Measurements from ENCODE around the gene TEDC2. TPM values are rescaled to one million over a fixed set of nuclear protein-coding genes. Genes with fewer than 3 reads are reported as not detected.

The TEDC2 gene
- total RNA-seq, 4 donors from 2014 or later = 0.64 to 1.9 (median 1.8) TPM

GRCh38 chr16:2455081-2455845 lies 4.6 kb upstream of the TEDC2 start:
- DNase-seq (ENCODE audit: low spot score in 2 of 2) = no peak
- no peak overlapping the region for H3K4me3 ChIP-seq (ENCODE audit: low read depth, poor library complexity, severe bottlenecking)
- intact Hi-C loops (cut with DNase I; ENCODE audit: low total_unique reads) = no loop called here
- TF ChIP-seq POLR2A (IDR thresholded peaks at IDR 0.05) = no peak
- no peak for TF ChIP-seq CTCF (IDR thresholded peaks at IDR 0.05)
- 89 to 90% methylated on average over 23 to 28 of the region's 28 CpGs for WGBS, 2 donors

DNA sequence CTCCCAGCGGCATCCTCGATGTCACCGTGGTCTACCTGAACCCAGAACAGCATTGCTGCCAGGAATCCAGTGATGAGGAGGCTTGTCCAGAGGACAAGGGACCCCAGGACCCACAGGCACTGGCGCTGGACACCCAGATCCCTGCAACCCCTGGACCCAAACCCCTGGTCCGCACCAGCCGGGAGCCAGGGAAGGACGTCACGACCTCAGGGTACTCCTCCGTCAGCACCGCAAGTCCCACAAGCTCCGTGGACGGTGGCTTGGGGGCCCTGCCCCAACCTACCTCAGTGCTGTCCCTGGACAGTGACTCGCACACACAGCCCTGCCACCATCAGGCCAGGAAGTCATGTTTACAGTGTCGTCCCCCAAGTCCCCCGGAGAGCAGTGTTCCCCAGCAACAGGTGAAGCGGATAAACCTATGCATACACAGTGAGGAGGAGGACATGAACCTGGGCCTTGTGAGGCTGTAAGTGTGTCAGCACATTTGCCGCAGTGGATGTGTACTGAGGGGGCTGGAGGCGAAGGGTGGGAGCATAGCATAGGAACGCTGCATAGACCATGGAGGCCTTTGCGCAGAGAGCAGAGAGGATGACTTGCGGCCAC lies 3.3 kb upstream of the TEDC2 start:
- 93 to 98% methylated on average over 17 to 21 of the region's 21 CpGs for WGBS, 2 donors

GRCh38 chr16:2457267-2457666 lies 2.6 kb upstream of the TEDC2 start:
- TF ChIP-seq POLR2A (IDR thresholded peaks at IDR 0.05) = no peak
- TF ChIP-seq CTCF (IDR thresholded peaks at IDR 0.05) = no peak
- 65 to 75% methylated on average over 13 of the region's 13 CpGs for WGBS, 2 donors
- intact Hi-C loops (cut with DNase I; ENCODE audit: low total_unique reads) = no loop called here
- no peak for DNase-seq (ENCODE audit: low spot score in 2 of 2)
- no peak overlapping the region for H3K4me3 ChIP-seq (ENCODE audit: low read depth, poor library complexity, severe bottlenecking)

More for the DNA sequence above, 3.3 kb upstream of the TEDC2 start:
- no peak for DNase-seq (ENCODE audit: low spot score in 2 of 2)
- intact Hi-C loops (cut with DNase I; ENCODE audit: low total_unique reads) = no loop called here
- no peak overlapping the region for H3K4me3 ChIP-seq (ENCODE audit: low read depth, poor library complexity, severe bottlenecking)
- TF ChIP-seq POLR2A (IDR thresholded peaks at IDR 0.05) (no peak), CTCF (IDR thresholded peaks at IDR 0.05) (no peak)

- intact Hi-C loops (cut with DNase I; ENCODE audit: low total_unique reads) = no loop called here
- WGBS, 2 donors = 75 to 86% methylated on average over 6 to 7 of the region's 7 CpGs
Measured at GRCh38 chr16:2457946-2458345, 2.0 kb upstream of the TEDC2 start.

GRCh38 chr16:2458887-2459646 lies 842 bp upstream of the TEDC2 start:
- TF ChIP-seq POLR2A (IDR thresholded peaks at IDR 0.05) (no peak), CTCF (IDR thresholded peaks at IDR 0.05) (no peak)
- peak in 1 of 2 donors; percentile 83 for DNase-seq (ENCODE audit: low spot score in 2 of 2)
- peak overlapping the region; percentile 19 for H3K4me3 ChIP-seq (ENCODE audit: low read depth, poor library complexity, severe bottlenecking)
- 18 to 29% methylated on average over 18 of the region's 18 CpGs for whole genome bisulfite sequencing, 2 donors
- intact Hi-C loops (cut with DNase I; ENCODE audit: low total_unique reads) = no loop called here

More at GRCh38 chr16:2457946-2458345, 2.0 kb upstream of the TEDC2 start:
- no peak for DNase-seq (ENCODE audit: low spot score in 2 of 2)
- H3K4me3 ChIP-seq (ENCODE audit: low read depth, poor library complexity, severe bottlenecking) = no peak overlapping the region
- no peak for TF ChIP-seq POLR2A (IDR thresholded peaks at IDR 0.05)
- no peak for TF ChIP-seq CTCF (IDR thresholded peaks at IDR 0.05)
